SK-N-SH treated with all-trans-retinoic acid at 6 μM for 48 hours (cell line): Measurements from ENCODE around the gene DIPK1A.

Experiments
- ATAC-seq: fragments of 200-7000 bp; cut with Tn5 transposase; 3 replicates; pipeline ENCODE4 v1.9.1; 2020; ENCODE audit warnings: mild to moderate bottlenecking, moderate library complexity
- BACH2 ChIP-seq: fragments of 250-450 bp; sonication (Bioruptor Pico); IDR thresholded peaks from 2 replicates; pipeline ENCODE4 v1.9.0; 2021; ENCODE audit warnings: mild to moderate bottlenecking, borderline replicate concordance
- CSDC2 ChIP-seq: fragments of 250-450 bp; sonication (Bioruptor Pico); IDR thresholded peaks from 2 replicates; pipeline ENCODE4 v1.5.0; 2020; ENCODE audit warnings: mild to moderate bottlenecking, moderate library complexity
- ESRRG ChIP-seq: fragments of 250-450 bp; sonication (Bioruptor Pico); IDR thresholded peaks from 2 replicates; pipeline ENCODE4 v1.6.1; 2021; ENCODE audit warnings: mild to moderate bottlenecking
- GLIS3 ChIP-seq: fragments of 250-450 bp; sonication (Bioruptor Pico); IDR thresholded peaks from 2 replicates; pipeline ENCODE4 v1.5.0; 2020; ENCODE audit warnings: mild to moderate bottlenecking, moderate library complexity
- OSR1 ChIP-seq: fragments of 250-450 bp; sonication (Bioruptor Pico); IDR thresholded peaks from 2 replicates; pipeline ENCODE4 v1.8.0; 2022; ENCODE audit warnings: moderate library complexity, mild to moderate bottlenecking, inconsistent platforms
- PPARA ChIP-seq: fragments of 250-450 bp; sonication (Bioruptor Pico); IDR thresholded peaks from 2 replicates; pipeline ENCODE4 v1.5.0; 2020; ENCODE audit warnings: mild to moderate bottlenecking, borderline replicate concordance
- RARB ChIP-seq: fragments of 250-450 bp; sonication (Bioruptor Pico); IDR thresholded peaks from 2 replicates; pipeline ENCODE4 v1.8.0; 2021; ENCODE audit warnings: mild to moderate bottlenecking, moderate library complexity
- SNAI2 ChIP-seq: fragments of 250-450 bp; sonication (Bioruptor Pico); IDR thresholded peaks from 2 replicates; pipeline ENCODE4 v1.5.0; 2020; ENCODE audit warnings: mild to moderate bottlenecking, moderate library complexity
- TCF4 ChIP-seq: fragments of 250-450 bp; sonication (Bioruptor Pico); IDR thresholded peaks from 2 replicates; pipeline ENCODE4 v1.8.0; 2021; ENCODE audit warnings: mild to moderate bottlenecking, moderate library complexity, borderline replicate concordance
- ZC3H10 ChIP-seq: fragments of 250-450 bp; sonication (Bioruptor Pico); IDR thresholded peaks from 2 replicates; pipeline ENCODE4 v1.5.1; 2021; ENCODE audit warnings: mild to moderate bottlenecking, moderate library complexity
- ZFP3 ChIP-seq: fragments of 250-450 bp; sonication (Bioruptor Pico); IDR thresholded peaks from 2 replicates; pipeline ENCODE4 v1.5.0; 2020; ENCODE audit warnings: mild to moderate bottlenecking, moderate library complexity
- ZNF565 ChIP-seq: fragments of 450-650 bp; formaldehyde crosslinking; conservative IDR thresholded peaks from 2 replicates; pipeline ENCODE4 v1.5.0; 2020; ENCODE audit warnings: low read depth, mild to moderate bottlenecking, moderate library complexity
- ZNF70 ChIP-seq: fragments of 450-650 bp; formaldehyde crosslinking; IDR thresholded peaks from 2 replicates; pipeline ENCODE4 v1.5.0; 2020; ENCODE audit warnings: mild to moderate bottlenecking, moderate library complexity
- ZNF8 ChIP-seq: fragments of 450-650 bp; formaldehyde crosslinking; IDR thresholded peaks from 2 replicates; pipeline ENCODE4 v1.5.0; 2020; ENCODE audit warnings: mild to moderate bottlenecking, moderate library complexity
- TF ChIP-seq, protein P1 (sequence below): fragments of 250-450 bp; sonication (Bioruptor Pico); IDR thresholded peaks from 2 replicates; pipeline ENCODE4 v1.8.0; 2020; ENCODE audit warnings: mild to moderate bottlenecking, moderate library complexity, borderline replicate concordance
- TF ChIP-seq, protein P2 (sequence below): fragments of 250-450 bp; sonication (Bioruptor Pico); IDR thresholded peaks from 2 replicates; pipeline ENCODE4 v1.5.1; 2021; ENCODE audit warnings: mild to moderate bottlenecking, moderate library complexity
- TF ChIP-seq, protein P3 (sequence below): fragments of 250-450 bp; sonication (Bioruptor Pico); IDR thresholded peaks from 2 replicates; pipeline ENCODE4 v1.5.0; 2020; ENCODE audit warnings: mild to moderate bottlenecking, moderate library complexity
- TF ChIP-seq, protein P4 (sequence below): fragments of 250-450 bp; sonication (Bioruptor Pico); IDR thresholded peaks from 2 replicates; pipeline ENCODE4 v1.8.0; 2021; ENCODE audit warnings: low read depth, mild to moderate bottlenecking, moderate library complexity, borderline replicate concordance
- TF ChIP-seq, protein P5 (sequence below): fragments of 250-450 bp; sonication (Bioruptor Pico); IDR thresholded peaks from 2 replicates; pipeline ENCODE4 v1.5.1; 2020; ENCODE audit warnings: low read depth, mild to moderate bottlenecking, moderate library complexity

Gene DIPK1A

DNA sequence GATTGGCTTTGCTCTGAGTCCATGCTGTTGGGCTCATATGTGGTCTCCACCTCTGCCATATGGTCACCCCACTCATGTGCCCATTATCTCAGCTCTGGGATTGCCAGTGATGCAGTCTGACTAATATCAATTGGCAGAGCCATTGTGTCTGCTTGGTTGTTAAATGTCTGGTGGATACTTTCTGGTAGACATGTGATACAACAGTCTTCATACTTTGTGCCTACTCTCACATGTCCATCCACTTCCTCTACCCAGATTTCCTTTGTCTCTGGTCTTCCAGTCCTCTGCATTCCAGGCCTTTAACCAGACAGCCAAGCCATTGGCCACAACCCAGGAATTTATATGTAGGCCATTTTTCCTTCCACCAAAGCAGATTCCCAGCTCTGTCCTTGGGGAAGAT lies 30.8 kb upstream of the DIPK1A start (continued):
- TF ChIP-seq, protein P1, sequence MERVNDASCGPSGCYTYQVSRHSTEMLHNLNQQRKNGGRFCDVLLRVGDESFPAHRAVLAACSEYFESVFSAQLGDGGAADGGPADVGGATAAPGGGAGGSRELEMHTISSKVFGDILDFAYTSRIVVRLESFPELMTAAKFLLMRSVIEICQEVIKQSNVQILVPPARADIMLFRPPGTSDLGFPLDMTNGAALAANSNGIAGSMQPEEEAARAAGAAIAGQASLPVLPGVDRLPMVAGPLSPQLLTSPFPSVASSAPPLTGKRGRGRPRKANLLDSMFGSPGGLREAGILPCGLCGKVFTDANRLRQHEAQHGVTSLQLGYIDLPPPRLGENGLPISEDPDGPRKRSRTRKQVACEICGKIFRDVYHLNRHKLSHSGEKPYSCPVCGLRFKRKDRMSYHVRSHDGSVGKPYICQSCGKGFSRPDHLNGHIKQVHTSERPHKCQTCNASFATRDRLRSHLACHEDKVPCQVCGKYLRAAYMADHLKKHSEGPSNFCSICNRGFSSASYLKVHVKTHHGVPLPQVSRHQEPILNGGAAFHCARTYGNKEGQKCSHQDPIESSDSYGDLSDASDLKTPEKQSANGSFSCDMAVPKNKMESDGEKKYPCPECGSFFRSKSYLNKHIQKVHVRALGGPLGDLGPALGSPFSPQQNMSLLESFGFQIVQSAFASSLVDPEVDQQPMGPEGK (CRISPR knock-in tag): no peak

DNA sequence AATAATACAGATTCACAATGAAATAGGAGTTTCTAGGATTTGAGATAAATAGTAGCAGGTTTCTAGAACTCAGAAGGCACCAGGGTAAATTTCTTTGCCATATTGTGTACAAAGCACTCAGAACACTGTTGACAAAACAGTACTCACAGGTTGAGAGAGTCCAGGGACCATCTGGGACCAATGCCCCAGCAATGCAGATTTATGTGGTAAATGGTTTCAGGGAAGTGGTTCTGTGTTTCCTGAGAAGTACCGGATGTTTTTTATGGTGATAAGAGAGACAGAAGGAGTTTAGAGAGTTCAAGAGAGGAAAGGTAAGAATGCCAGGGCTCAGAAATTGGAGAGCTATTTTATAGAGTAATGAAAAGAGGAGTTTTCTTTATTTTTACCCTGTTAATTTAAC lies 29.6 kb upstream of the DIPK1A start:
- TF ChIP-seq TCF4 (CRISPR knock-in tag): peak; percentile 22; the same call in 1 of the 2 replicates
- TF ChIP-seq, protein P2, sequence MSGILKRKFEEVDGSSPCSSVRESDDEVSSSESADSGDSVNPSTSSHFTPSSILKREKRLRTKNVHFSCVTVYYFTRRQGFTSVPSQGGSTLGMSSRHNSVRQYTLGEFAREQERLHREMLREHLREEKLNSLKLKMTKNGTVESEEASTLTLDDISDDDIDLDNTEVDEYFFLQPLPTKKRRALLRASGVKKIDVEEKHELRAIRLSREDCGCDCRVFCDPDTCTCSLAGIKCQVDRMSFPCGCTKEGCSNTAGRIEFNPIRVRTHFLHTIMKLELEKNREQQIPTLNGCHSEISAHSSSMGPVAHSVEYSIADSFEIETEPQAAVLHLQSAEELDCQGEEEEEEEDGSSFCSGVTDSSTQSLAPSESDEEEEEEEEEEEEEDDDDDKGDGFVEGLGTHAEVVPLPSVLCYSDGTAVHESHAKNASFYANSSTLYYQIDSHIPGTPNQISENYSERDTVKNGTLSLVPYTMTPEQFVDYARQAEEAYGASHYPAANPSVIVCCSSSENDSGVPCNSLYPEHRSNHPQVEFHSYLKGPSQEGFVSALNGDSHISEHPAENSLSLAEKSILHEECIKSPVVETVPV: no peak
- ATAC-seq: no peak

DNA sequence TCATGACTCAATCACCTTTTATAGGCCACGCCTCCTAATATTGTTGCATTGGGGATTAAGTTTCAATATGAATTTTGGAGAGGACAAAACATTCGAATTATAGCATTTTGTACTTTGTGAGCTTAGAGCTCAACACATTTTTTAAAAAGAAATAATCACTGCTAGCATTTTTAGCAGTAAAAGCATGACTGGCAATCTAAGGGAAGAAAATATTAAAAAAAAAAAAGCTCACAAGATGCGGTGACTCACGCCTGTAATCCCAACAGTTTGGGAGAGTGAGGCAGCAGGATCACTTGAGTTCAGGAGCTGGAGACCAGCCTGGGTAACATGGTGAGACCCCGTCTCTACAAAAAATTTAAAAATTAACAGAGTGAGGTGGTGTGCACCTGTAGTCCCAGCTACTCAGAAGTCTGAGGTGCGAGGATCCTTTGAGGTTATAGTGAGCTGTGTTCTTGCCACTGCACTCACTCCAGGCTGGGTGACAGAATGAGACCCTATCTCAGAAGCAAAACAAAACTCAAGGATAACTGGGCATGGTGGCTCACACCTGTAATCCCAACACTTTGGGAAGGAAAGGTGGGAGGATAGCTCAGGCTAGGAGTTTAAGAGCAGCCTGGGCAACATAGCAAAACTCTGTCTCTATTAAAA lies 28.8 kb upstream of the DIPK1A start:
- TF ChIP-seq, protein P3, sequence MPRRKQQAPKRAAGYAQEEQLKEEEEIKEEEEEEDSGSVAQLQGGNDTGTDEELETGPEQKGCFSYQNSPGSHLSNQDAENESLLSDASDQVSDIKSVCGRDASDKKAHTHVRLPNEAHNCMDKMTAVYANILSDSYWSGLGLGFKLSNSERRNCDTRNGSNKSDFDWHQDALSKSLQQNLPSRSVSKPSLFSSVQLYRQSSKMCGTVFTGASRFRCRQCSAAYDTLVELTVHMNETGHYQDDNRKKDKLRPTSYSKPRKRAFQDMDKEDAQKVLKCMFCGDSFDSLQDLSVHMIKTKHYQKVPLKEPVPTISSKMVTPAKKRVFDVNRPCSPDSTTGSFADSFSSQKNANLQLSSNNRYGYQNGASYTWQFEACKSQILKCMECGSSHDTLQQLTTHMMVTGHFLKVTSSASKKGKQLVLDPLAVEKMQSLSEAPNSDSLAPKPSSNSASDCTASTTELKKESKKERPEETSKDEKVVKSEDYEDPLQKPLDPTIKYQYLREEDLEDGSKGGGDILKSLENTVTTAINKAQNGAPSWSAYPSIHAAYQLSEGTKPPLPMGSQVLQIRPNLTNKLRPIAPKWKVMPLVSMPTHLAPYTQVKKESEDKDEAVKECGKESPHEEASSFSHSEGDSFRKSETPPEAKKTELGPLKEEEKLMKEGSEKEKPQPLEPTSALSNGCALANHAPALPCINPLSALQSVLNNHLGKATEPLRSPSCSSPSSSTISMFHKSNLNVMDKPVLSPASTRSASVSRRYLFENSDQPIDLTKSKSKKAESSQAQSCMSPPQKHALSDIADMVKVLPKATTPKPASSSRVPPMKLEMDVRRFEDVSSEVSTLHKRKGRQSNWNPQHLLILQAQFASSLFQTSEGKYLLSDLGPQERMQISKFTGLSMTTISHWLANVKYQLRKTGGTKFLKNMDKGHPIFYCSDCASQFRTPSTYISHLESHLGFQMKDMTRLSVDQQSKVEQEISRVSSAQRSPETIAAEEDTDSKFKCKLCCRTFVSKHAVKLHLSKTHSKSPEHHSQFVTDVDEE (CRISPR knock-in tag): no peak
- TF ChIP-seq CSDC2: no peak
- no peak for TF ChIP-seq RARB (CRISPR knock-in tag)
- TF ChIP-seq PPARA (CRISPR knock-in tag): no peak
- TF ChIP-seq BACH2 (CRISPR knock-in tag): no peak
- TF ChIP-seq OSR1 (CRISPR knock-in tag): no peak
- TF ChIP-seq, protein P1 (CRISPR knock-in tag): no peak
- TF ChIP-seq ZNF565 (CRISPR knock-in tag): no peak
- TF ChIP-seq, protein P4, sequence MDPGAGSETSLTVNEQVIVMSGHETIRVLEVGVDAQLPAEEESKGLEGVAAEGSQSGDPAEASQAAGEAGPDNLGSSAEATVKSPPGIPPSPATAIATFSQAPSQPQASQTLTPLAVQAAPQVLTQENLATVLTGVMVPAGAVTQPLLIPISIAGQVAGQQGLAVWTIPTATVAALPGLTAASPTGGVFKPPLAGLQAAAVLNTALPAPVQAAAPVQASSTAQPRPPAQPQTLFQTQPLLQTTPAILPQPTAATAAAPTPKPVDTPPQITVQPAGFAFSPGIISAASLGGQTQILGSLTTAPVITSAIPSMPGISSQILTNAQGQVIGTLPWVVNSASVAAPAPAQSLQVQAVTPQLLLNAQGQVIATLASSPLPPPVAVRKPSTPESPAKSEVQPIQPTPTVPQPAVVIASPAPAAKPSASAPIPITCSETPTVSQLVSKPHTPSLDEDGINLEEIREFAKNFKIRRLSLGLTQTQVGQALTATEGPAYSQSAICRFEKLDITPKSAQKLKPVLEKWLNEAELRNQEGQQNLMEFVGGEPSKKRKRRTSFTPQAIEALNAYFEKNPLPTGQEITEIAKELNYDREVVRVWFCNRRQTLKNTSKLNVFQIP (CRISPR knock-in tag): no peak
- no peak for TF ChIP-seq ZNF8 (CRISPR knock-in tag)
- no peak for TF ChIP-seq ZNF70 (CRISPR knock-in tag)
- no peak for TF ChIP-seq ESRRG (CRISPR knock-in tag)
- no peak for TF ChIP-seq TCF4 (CRISPR knock-in tag)
- TF ChIP-seq SNAI2: no peak
- no peak for TF ChIP-seq GLIS3 (CRISPR knock-in tag)
- TF ChIP-seq ZFP3: no peak

DNA sequence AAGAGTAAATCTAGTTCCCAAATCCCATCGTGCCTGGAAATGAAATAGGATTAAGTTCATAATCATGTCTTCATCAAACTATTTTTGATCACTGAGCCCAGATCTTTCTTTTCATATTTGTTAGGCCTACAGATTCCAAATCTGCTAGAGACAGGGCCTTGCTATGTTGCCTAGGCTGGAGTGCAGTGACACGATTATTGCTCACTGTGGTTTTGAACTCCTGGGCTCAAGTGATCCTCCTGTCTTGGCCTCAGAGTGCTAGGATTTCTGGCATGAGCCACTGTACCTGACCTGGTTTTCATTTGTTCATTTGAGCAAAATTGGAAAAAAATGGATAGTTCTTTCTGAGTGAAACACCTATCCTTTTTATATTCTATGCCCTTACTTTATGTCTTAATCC lies 28.0 kb upstream of the DIPK1A start:
- no peak for TF ChIP-seq ZNF8 (CRISPR knock-in tag)
- TF ChIP-seq ZC3H10 (CRISPR knock-in tag): no peak
- TF ChIP-seq, protein P2: no peak
- TF ChIP-seq, protein P5, sequence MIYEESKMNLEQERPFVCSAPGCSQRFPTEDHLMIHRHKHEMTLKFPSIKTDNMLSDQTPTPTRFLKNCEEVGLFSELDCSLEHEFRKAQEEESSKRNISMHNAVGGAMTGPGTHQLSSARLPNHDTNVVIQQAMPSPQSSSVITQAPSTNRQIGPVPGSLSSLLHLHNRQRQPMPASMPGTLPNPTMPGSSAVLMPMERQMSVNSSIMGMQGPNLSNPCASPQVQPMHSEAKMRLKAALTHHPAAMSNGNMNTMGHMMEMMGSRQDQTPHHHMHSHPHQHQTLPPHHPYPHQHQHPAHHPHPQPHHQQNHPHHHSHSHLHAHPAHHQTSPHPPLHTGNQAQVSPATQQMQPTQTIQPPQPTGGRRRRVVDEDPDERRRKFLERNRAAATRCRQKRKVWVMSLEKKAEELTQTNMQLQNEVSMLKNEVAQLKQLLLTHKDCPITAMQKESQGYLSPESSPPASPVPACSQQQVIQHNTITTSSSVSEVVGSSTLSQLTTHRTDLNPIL (CRISPR knock-in tag): no peak
- TF ChIP-seq RARB (CRISPR knock-in tag): no peak
- no peak for ATAC-seq

More for the DNA sequence above, 28.8 kb upstream of the DIPK1A start:
- ATAC-seq: no peak
